ENCODE data around the gene TMPRSS7.

GRCh38 chr3:112096176-112096575 lies 61.6 kb downstream of the TMPRSS7 start:
- TF ChIP-seq, protein P1, sequence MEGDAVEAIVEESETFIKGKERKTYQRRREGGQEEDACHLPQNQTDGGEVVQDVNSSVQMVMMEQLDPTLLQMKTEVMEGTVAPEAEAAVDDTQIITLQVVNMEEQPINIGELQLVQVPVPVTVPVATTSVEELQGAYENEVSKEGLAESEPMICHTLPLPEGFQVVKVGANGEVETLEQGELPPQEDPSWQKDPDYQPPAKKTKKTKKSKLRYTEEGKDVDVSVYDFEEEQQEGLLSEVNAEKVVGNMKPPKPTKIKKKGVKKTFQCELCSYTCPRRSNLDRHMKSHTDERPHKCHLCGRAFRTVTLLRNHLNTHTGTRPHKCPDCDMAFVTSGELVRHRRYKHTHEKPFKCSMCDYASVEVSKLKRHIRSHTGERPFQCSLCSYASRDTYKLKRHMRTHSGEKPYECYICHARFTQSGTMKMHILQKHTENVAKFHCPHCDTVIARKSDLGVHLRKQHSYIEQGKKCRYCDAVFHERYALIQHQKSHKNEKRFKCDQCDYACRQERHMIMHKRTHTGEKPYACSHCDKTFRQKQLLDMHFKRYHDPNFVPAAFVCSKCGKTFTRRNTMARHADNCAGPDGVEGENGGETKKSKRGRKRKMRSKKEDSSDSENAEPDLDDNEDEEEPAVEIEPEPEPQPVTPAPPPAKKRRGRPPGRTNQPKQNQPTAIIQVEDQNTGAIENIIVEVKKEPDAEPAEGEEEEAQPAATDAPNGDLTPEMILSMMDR (IDR thresholded peaks at IDR 0.05; ENCODE audit: control extremely low read depth in 1 of 3, insufficient read depth in 1 of 3, low read depth in 1 of 3, low read length in 3 of 3) = no peak
- TF ChIP-seq RBBP5 (IDR thresholded peaks at IDR 0.05; ENCODE audit: borderline replicate concordance, low read depth, low read length) = no peak
- TF ChIP-seq JUN (IDR thresholded peaks at IDR 0.05; ENCODE audit: low read depth, low read length) = no peak
- no peak for TF ChIP-seq ZNF274 (IDR thresholded peaks at IDR 0.05; ENCODE audit: borderline replicate concordance, extremely low read depth, low read length)
- TF ChIP-seq RFX5 (IDR thresholded peaks at IDR 0.05; ENCODE audit: borderline replicate concordance, low read depth, low read length) = no peak
- no peak for TF ChIP-seq BRCA1 (IDR thresholded peaks at IDR 0.05; ENCODE audit: low read depth, low read length)
- no peak for TF ChIP-seq EZH2 (IDR thresholded peaks at IDR 0.05; ENCODE audit: low read depth, low read length, severe bottlenecking)
- TF ChIP-seq CEBPB (IDR thresholded peaks at IDR 0.05; ENCODE audit: low read depth, low read length) = no peak
- no peak for TF ChIP-seq RXRA (IDR thresholded peaks at IDR 0.05; ENCODE audit: insufficient read depth, low read depth, low read length)
- TF ChIP-seq CBX8 (IDR thresholded peaks at IDR 0.05; ENCODE audit: borderline replicate concordance, low read depth, low read length) = no peak
